Small intestine (tissue), 7 donors: Measurements from ENCODE around the gene RASGEF1C. TPM values are rescaled to one million over a fixed set of nuclear protein-coding genes. Genes with fewer than 3 reads are reported as not detected.

Source experiments
- DNase-seq, 2 donors: peaks; one replicate each; pipeline versions ENCODE4 v3.0.0 to v3.0.0-alpha.2; 2013
- FAIRE-seq: peaks from 2 replicates; lab custom pipeline; 2012; peaks lifted over from hg19 to GRCh38; lab: Jason Lieb, UNC
- H3K27ac ChIP-seq, 3 donors: one replicate each; pipeline ENCODE4 v1.5.1; 2013; ENCODE audit warnings: low read length in 2 of 3, mild to moderate bottlenecking in 2 of 3, control low read depth in 1 of 3, inconsistent platforms in 1 of 3, low read depth in 1 of 3, moderate library complexity in 1 of 3
- H3K27me3 ChIP-seq, 3 donors: one replicate each; pipeline ENCODE4 v1.6.1; 2013; ENCODE audit warnings: low read length in 3 of 3, inconsistent platforms in 1 of 3; ENCODE audit not compliant: control insufficient read depth in 3 of 3, insufficient read depth in 3 of 3
- H3K36me3 ChIP-seq, 3 donors: one replicate each; pipeline ENCODE4 v1.6.1; 2013; ENCODE audit warnings: low read length in 3 of 3, inconsistent platforms in 1 of 3, low read depth in 1 of 3, mild to moderate bottlenecking in 1 of 3, moderate library complexity in 1 of 3; ENCODE audit not compliant: control insufficient read depth in 3 of 3, insufficient read depth in 2 of 3
- H3K4me1 ChIP-seq, 3 donors: one replicate each; pipeline ENCODE4 v1.6.1; 2013; ENCODE audit warnings: low read length in 2 of 3, inconsistent platforms in 1 of 3, low read depth in 1 of 3, mild to moderate bottlenecking in 1 of 3, moderate library complexity in 1 of 3; ENCODE audit not compliant: control insufficient read depth in 3 of 3, insufficient read depth in 2 of 3
- H3K4me3 ChIP-seq, 3 donors: one replicate each; pipeline ENCODE4 v1.5.1; 2013; ENCODE audit warnings: low read length in 3 of 3, control low read depth in 1 of 3, inconsistent platforms in 1 of 3, low read depth in 1 of 3, mild to moderate bottlenecking in 1 of 3, moderate library complexity in 1 of 3
- H3K9me3 ChIP-seq, 2 donors: one replicate each; pipeline ENCODE4 v1.6.1; 2013; ENCODE audit warnings: low read depth in 1 of 2, low read length in 1 of 2; ENCODE audit not compliant: control insufficient read depth in 2 of 2, insufficient read depth in 1 of 2
- WGBS, 3 donors: extraction: QIAGEN DNeasy Blood & Tissue Kit; methylation state at CpG; one replicate each; pipeline ENCODE4 v1.1.7; 2013; 5-methylcytosine and 5-hydroxymethylcytosine counted together
- polyA plus RNA-seq, 4 donors: library from polyadenylated mRNA; stranded (reverse) in 3 of 4; unstranded in 1 of 4; fragments of 200-250 nt in 3 of 4; fragments of 120-200 nt in 1 of 4; gene quantifications; one replicate each; pipeline versions ENCODE4 v1.2.1 to v1.2.3, GENCODE V29; 2013
- donor health status: healthy with polysubstance abuse.
- donor health status: control.
- donor health status: control.
- donor health status: Bipolar disorder and iron deficiency.
- donor health status: healthy.

Gene RASGEF1C
- polyA plus RNA-seq, 4 donors = 0.37 to 0.54 (median 0.40) TPM; not detected in 1

GRCh38 chr5:180075703-180076102, 133.3 kb downstream of the RASGEF1C start:
- Histone ChIP-seq H3K9me3 (peaks cover 0 to 9% of the 10 kb centered on the region in 2 donors), H3K4me3 (no peak overlapping the region), H3K4me1 (peaks cover 0 to under 1% (median 0%) of the 10 kb centered on the region in 3 donors), H3K36me3 (no peaks in the 10 kb centered on the region), H3K27me3 (peaks cover 0 to 7% (median 3%) of the 10 kb centered on the region in 3 donors), H3K27ac (no peak overlapping the region)
- FAIRE-seq = no peak
- 72 to 86% (median 75%) methylated on average over 1 of the region's 1 CpG for WGBS, 3 donors
- DNase-seq = no peak

- H3K27ac ChIP-seq = no peak overlapping the region
- DNase-seq = no peak
- FAIRE-seq = no peak
- peaks cover 0 to 7% (median 6%) of the 10 kb centered on the region in 3 donors for H3K4me1 ChIP-seq
- no peak overlapping the region for H3K4me3 ChIP-seq
- H3K9me3 ChIP-seq = peaks cover 0 to 9% of the 10 kb centered on the region in 2 donors
- peaks cover 0 to 9% (median 0%) of the 10 kb centered on the region in 3 donors for H3K27me3 ChIP-seq
- 54 to 76% (median 72%) methylated on average over 4 of the region's 4 CpGs for WGBS, 3 donors
- no peaks in the 10 kb centered on the region for H3K36me3 ChIP-seq
These were observed 134.5 kb downstream of the RASGEF1C start for GRCh38 chr5:180074462-180074861.

- H3K27ac ChIP-seq = peak overlapping the region in 1 of 3 donors; percentile 16
- H3K4me3 ChIP-seq = no peak overlapping the region
- peaks cover 0 to 9% of the 10 kb centered on the region in 2 donors for H3K9me3 ChIP-seq
- DNase-seq (no peak), FAIRE-seq (no peak)
- peaks cover 0 to 7% (median 6%) of the 10 kb centered on the region in 3 donors for H3K4me1 ChIP-seq
- WGBS, 3 donors = 77 to 86% (median 85%) methylated on average over 25 of the region's 25 CpGs
- peaks cover 0 to 9% (median 0%) of the 10 kb centered on the region in 3 donors for H3K27me3 ChIP-seq
- H3K36me3 ChIP-seq = no peaks in the 10 kb centered on the region
These were observed 136.5 kb downstream of the RASGEF1C start for GRCh38 chr5:180072556-180072955.

GRCh38 chr5:180072256-180072548, 136.8 kb downstream of the RASGEF1C start:
- H3K27me3 ChIP-seq = peaks cover 0 to 9% (median 0%) of the 10 kb centered on the region in 3 donors
- no peak for FAIRE-seq
- peak overlapping the region in 1 of 3 donors; percentile 84 for H3K4me3 ChIP-seq
- peak overlapping the region in 2 of 3 donors; percentile 16 to 85 for H3K27ac ChIP-seq
- DNase-seq = no peak
- H3K9me3 ChIP-seq = peaks cover 0 to 9% of the 10 kb centered on the region in 2 donors
- no peaks in the 10 kb centered on the region for H3K36me3 ChIP-seq
- WGBS, 3 donors = 15 to 21% (median 18%) methylated on average over 14 of the region's 14 CpGs
- H3K4me1 ChIP-seq = peaks cover 0 to 7% (median 6%) of the 10 kb centered on the region in 3 donors

GRCh38 chr5:180071531-180072255, 137.3 kb downstream of the RASGEF1C start, which contains the start of gene RNF130:
Gene RNF130, minus strand, starts transcription at chr5:180071759. Its CDS starts 57 bp downstream, at chr5:180071702.
- Histone ChIP-seq H3K27ac (peak within 1 kb of the TSS; percentile 86 to 95 (median 92)), H3K4me3 (peak within 1 kb of the TSS; percentile 63 to 84 (median 66)), H3K9me3 (peaks cover 0 to 9% of the 10 kb centered on the region in 2 donors), H3K4me1 (peaks cover 0 to 7% (median 6%) of the 10 kb centered on the region in 3 donors), H3K27me3 (peaks cover 0 to 9% (median 0%) of the 10 kb centered on the region in 3 donors), H3K36me3 (no peaks in the 10 kb centered on the region)
- FAIRE-seq (no peak), DNase-seq (peak; percentile 91 to 97)
- WGBS, 3 donors = 0% methylated on average over 35 to 113 of the region's 113 CpGs

GRCh38 chr5:180070756-180071530, 138.1 kb downstream of the RASGEF1C start:
- peaks cover 0 to 9% (median 0%) of the 10 kb centered on the region in 3 donors for H3K27me3 ChIP-seq
- peak overlapping the region; percentile 63 to 84 (median 66) for H3K4me3 ChIP-seq
- H3K9me3 ChIP-seq = peaks cover 0 to 9% of the 10 kb centered on the region in 2 donors
- 1 to 4% (median 4%) methylated on average over 34 to 48 of the region's 48 CpGs for WGBS, 3 donors
- peak in 1 of 2 donors; percentile 43 for DNase-seq
- H3K36me3 ChIP-seq = no peaks in the 10 kb centered on the region
- peak overlapping the region; percentile 73 to 86 (median 82) for H3K27ac ChIP-seq
- H3K4me1 ChIP-seq = peaks cover 0 to 7% (median 6%) of the 10 kb centered on the region in 3 donors
- FAIRE-seq = no peak

GRCh38 chr5:180069589-180070247, 139.3 kb downstream of the RASGEF1C start:
- H3K4me3 ChIP-seq = peak overlapping the region in 1 of 3 donors; percentile 66
- H3K4me1 ChIP-seq = peaks cover 0 to 7% (median 6%) of the 10 kb centered on the region in 3 donors
- peak overlapping the region in 1 of 3 donors; percentile 14 for H3K27ac ChIP-seq
- peaks cover 0 to 9% of the 10 kb centered on the region in 2 donors for H3K9me3 ChIP-seq
- no peaks in the 10 kb centered on the region for H3K36me3 ChIP-seq
- WGBS, 3 donors = 35 to 52% (median 41%) methylated on average over 9 of the region's 9 CpGs
- peaks cover 0 to 9% (median 0%) of the 10 kb centered on the region in 3 donors for H3K27me3 ChIP-seq
- peak in 1 of 2 donors; percentile 19 for DNase-seq
- no peak for FAIRE-seq
